AG04449 (cell line): ENCODE results near the gene KAT8.

Experiments
- CTCF ChIA-PET: fragments of 350-600 bp; formaldehyde crosslinking; extraction: SDS; loops from one replicate; lab custom pipeline; 2021; ENCODE audit warnings: antibody characterized with exemption; lab: Yijun Ruan, JAX
- POLR2A ChIA-PET: fragments of 400-600, 350-600 bp; formaldehyde crosslinking; extraction: SDS; loops from one replicate; lab custom pipeline; 2020; ENCODE audit warnings: antibody characterized with exemption, inconsistent platforms; lab: Yijun Ruan, JAX
- DNase-seq: peaks from one replicate; pipeline ENCODE4 v3.0.0-alpha.2; 2010; ENCODE audit warnings: low read depth, low spot score
- H3K4me3 ChIP-seq: 2 replicates; pipeline ENCODE4 v1.5.1; 2011; ENCODE audit warnings: low read depth, mild to moderate bottlenecking, control low read depth, low read length
- TF ChIP-seq, protein P1 (sequence below): IDR thresholded peaks from one replicate; pipeline ENCODE4 v1.5.1; 2011; ENCODE audit warnings: mild to moderate bottlenecking, moderate library complexity, low read length, control low read depth, inconsistent platforms; ENCODE audit not compliant: insufficient read depth; ENCODE audit errors: missing control alignments

The KAT8 gene

DNA sequence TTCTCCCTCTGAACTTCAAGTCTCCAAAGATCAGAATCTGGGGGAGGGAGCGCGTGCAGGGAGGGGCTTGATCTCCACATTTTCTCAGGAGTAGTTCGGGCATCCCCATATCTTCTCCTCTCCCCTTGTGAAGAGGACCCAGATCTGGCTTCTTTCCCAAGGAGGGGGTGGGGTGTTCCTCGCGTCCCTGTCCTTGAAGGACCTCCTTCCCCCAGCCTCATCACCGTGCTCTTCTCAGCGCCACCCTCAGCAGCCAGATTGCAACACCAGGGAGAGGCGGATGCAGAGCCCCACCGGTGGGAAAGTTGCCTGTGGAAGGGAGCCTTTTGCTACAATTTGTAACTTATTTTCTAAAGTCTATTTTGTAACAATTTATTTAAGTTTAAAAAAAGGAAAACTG, 34.4 kb upstream of the KAT8 start:
- no peak for DNase-seq
- POLR2A ChIA-PET = no interaction called here
- CTCF ChIA-PET = interaction anchor here (1.8 kb wide), 1 partner anchor 97 kb away, joined by 4 read pairs; no protein-coding TSS in a partner anchor
- TF ChIP-seq, protein P1, sequence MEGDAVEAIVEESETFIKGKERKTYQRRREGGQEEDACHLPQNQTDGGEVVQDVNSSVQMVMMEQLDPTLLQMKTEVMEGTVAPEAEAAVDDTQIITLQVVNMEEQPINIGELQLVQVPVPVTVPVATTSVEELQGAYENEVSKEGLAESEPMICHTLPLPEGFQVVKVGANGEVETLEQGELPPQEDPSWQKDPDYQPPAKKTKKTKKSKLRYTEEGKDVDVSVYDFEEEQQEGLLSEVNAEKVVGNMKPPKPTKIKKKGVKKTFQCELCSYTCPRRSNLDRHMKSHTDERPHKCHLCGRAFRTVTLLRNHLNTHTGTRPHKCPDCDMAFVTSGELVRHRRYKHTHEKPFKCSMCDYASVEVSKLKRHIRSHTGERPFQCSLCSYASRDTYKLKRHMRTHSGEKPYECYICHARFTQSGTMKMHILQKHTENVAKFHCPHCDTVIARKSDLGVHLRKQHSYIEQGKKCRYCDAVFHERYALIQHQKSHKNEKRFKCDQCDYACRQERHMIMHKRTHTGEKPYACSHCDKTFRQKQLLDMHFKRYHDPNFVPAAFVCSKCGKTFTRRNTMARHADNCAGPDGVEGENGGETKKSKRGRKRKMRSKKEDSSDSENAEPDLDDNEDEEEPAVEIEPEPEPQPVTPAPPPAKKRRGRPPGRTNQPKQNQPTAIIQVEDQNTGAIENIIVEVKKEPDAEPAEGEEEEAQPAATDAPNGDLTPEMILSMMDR = no peak
- H3K4me3 ChIP-seq = no peak overlapping the region

DNA sequence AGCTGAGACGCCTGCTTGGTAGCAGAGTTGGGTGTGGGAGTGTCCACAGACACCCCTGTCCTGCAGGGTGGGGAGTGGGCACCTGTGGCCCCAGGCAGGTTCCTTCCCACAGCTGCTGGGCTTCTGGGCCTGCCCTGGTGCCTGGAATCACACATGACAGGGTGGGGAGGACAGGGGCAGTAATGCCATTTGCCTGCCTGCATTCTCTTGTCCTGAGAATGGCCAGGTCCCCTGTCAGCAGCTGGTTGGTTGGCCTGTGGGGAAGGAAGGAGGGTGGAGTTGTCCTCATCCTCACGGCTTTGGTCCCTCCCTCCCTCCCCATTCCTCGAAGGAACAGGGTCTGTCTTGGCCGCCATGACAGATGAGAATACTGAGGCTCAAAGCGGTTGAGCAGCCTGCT, 33.9 kb upstream of the KAT8 start:
- ChIA-PET CTCF (interaction anchor here (1.4 to 2.7 kb wide), 3 partner anchors 11 to 99 kb away, joined by 6 to 8 read pairs (median 7); partner anchors contain the start of genes HSD3B7 and VKORC1), POLR2A (no interaction called here)
- TF ChIP-seq, protein P1 = no peak
- no peak for DNase-seq
- H3K4me3 ChIP-seq = no peak overlapping the region

DNA sequence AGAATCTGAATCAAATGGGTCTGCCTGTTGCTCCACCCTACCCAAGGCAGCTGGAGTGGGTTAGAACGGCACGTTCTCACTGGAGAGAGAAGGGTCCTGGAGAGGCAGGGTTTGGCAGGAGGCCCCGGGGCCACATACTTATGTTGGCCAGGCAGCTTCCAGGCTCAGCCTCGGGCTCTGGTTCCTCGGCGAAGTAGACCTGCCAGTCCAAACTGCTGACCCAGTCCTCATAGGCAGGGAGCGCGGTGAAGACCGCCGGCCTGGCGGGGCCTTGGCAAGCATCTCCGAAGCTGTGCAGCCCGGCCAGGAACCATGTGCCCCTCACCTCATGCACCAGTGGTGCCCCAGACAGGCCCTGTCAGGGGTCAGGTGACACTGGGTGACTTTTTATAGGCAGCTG, 33.5 kb upstream of the KAT8 start:
- POLR2A ChIA-PET = interaction anchor here (0.6 to 3.1 kb wide), 2 partner anchors 10 to 839 kb away, joined by 3 to 17 read pairs; partner anchors contain the start of genes ZNF646 and ZNF668
- H3K4me3 ChIP-seq = no peak overlapping the region
- TF ChIP-seq, protein P1 = no peak
- CTCF ChIA-PET = interaction anchor here (1.2 to 2.7 kb wide), 4 partner anchors 11 to 130 kb away, joined by 5 to 8 read pairs (median 6); partner anchors contain the start of genes HSD3B7 and VKORC1
- DNase-seq = no peak

DNA sequence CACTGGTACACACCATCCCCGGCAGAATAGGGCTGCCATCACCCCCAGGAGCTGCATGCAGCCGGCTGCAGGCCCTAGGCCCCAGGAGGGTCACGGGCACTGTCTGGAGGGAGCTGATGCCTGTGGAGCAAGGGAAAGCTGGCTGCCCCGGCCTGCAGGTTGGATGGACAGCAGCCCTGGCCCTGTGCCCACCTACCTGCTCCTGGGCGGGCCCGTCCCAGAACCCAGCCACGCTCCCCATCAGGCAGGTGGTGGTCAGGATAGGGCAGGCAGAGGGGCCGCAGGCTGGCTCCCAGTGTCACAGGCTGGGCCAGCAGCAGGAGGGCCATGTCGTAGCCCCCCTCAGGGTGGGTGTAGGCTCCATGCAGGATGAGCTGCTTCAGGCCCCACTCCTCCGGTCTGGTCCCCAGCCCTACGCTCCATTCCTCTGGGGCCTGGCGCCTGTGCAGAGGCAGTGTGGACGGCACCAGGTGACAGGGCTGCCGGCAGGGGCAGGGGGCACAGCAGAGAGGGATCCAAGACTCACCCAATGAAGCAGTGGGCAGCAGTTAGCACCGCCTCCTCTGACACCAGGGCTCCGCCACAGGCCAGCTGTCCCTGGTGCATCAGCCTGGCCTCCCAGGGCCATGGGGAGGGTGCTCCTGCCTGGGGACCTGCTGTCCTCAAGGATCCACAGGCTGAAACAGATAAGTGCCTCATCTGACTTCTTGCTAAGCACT, 32.7 kb upstream of the KAT8 start:
- POLR2A ChIA-PET = interaction anchor here (0.6 to 3.1 kb wide), 3 partner anchors 11 to 839 kb away, joined by 3 to 17 read pairs (median 4); partner anchors contain the start of genes KAT8, ZNF646 and ZNF668
- CTCF ChIA-PET = interaction anchor here (1.2 to 2.7 kb wide), 5 partner anchors 10 to 131 kb away, joined by 3 to 8 read pairs (median 6); partner anchors contain the start of genes HSD3B7 and VKORC1
- DNase-seq = no peak
- TF ChIP-seq, protein P1 = no peak
- H3K4me3 ChIP-seq = no peak overlapping the region

DNA sequence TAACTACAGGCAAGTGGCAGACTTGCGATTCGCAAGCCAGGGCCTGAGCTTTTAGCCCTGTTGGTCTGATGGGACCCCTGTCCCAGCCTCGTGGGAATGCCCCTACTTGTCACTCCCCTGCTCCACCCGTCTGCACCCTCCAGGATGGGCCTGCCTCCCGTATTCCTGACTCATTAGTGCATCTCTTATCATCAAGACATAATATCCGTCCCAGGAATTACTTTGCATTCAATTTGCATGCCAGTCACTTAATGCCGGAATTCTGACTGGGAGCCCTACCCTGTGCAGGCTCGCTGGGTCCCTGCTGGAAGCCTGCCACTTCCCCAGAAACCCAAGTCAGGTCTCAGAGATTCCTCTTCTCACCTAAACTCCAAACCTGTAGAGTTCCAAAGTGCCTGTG, 32.1 kb upstream of the KAT8 start:
- DNase-seq = no peak
- TF ChIP-seq, protein P1 = no peak
- ChIA-PET POLR2A (interaction anchor here (0.7 to 3.1 kb wide), 3 partner anchors 10 to 32 kb away, joined by 3 to 17 read pairs (median 4); partner anchors contain the start of genes KAT8, ZNF646 and ZNF668), CTCF (interaction anchor here (1.2 to 2.7 kb wide), 3 partner anchors 10 to 101 kb away, joined by 3 to 8 read pairs (median 7); partner anchors contain the start of genes HSD3B7 and VKORC1)
- H3K4me3 ChIP-seq = no peak overlapping the region
